ENCODE data around the gene ROBO3. TPM values are rescaled to one million over a fixed set of nuclear protein-coding genes. Genes with fewer than 3 reads are reported as not detected.

The ROBO3 gene
- total and polyA plus RNA-seq, 2 donors = 4.5 to 11.2 TPM

GRCh38 chr11:124920356-124920755 lies 55.1 kb downstream of the ROBO3 start:
- H3K9me3 ChIP-seq (ENCODE audit: control insufficient read depth in 2 of 2, insufficient read depth in 1 of 2, low read length in 1 of 2) = no peaks in the 10 kb centered on the region
- DNase-seq (ENCODE audit: low read depth in 6 of 9, low spot score in 9 of 9) = no peak
- no peak overlapping the region for H3K27ac ChIP-seq (ENCODE audit: low read depth in 1 of 2, low read length in 1 of 2)
- H3K4me1 ChIP-seq (ENCODE audit: control insufficient read depth in 2 of 2, insufficient read depth in 2 of 2, low read length in 2 of 2) = peaks cover 14 to 26% of the 10 kb centered on the region in 2 donors
- peak overlapping the region in 1 of 2 donors; percentile 57 for H3K4me3 ChIP-seq (ENCODE audit: low read length in 2 of 2)
- H3K27me3 ChIP-seq (ENCODE audit: control insufficient read depth in 2 of 2, insufficient read depth in 1 of 2, low read length in 1 of 2) = peaks cover 3 to 17% of the 10 kb centered on the region in 2 donors
- 98% methylated on average over 5 of the region's 5 CpGs for WGBS
- no peaks in the 10 kb centered on the region for H3K36me3 ChIP-seq (ENCODE audit: control insufficient read depth in 2 of 2, insufficient read depth in 2 of 2, low read length in 1 of 2)

- H3K4me1 ChIP-seq (ENCODE audit: control insufficient read depth in 2 of 2, insufficient read depth in 2 of 2, low read length in 2 of 2) = peaks cover 14 to 26% of the 10 kb centered on the region in 2 donors
- WGBS = 15% methylated on average over 82 of the region's 82 CpGs
- no peaks in the 10 kb centered on the region for H3K36me3 ChIP-seq (ENCODE audit: control insufficient read depth in 2 of 2, insufficient read depth in 2 of 2, low read length in 1 of 2)
- no peaks in the 10 kb centered on the region for H3K9me3 ChIP-seq (ENCODE audit: control insufficient read depth in 2 of 2, insufficient read depth in 1 of 2, low read length in 1 of 2)
- peak; percentile 39 to 90 (median 66) for DNase-seq (ENCODE audit: low read depth in 6 of 9, low spot score in 9 of 9)
- H3K4me3 ChIP-seq (ENCODE audit: low read length in 2 of 2) = peak overlapping the region; percentile 3 to 57
- peaks cover 3 to 17% of the 10 kb centered on the region in 2 donors for H3K27me3 ChIP-seq (ENCODE audit: control insufficient read depth in 2 of 2, insufficient read depth in 1 of 2, low read length in 1 of 2)
- H3K27ac ChIP-seq (ENCODE audit: low read depth in 1 of 2, low read length in 1 of 2) = no peak overlapping the region
Observed at GRCh38 chr11:124920870-124921609, 55.8 kb downstream of the ROBO3 start.

GRCh38 chr11:124922831-124923230 lies 57.6 kb downstream of the ROBO3 start:
- Histone ChIP-seq H3K27me3 (ENCODE audit: control insufficient read depth in 2 of 2, insufficient read depth in 1 of 2, low read length in 1 of 2) (peaks cover 3 to 17% of the 10 kb centered on the region in 2 donors), H3K27ac (ENCODE audit: low read depth in 1 of 2, low read length in 1 of 2) (no peak overlapping the region), H3K4me3 (ENCODE audit: low read length in 2 of 2) (no peak overlapping the region), H3K9me3 (ENCODE audit: control insufficient read depth in 2 of 2, insufficient read depth in 1 of 2, low read length in 1 of 2) (no peaks in the 10 kb centered on the region), H3K36me3 (ENCODE audit: control insufficient read depth in 2 of 2, insufficient read depth in 2 of 2, low read length in 1 of 2) (no peaks in the 10 kb centered on the region), H3K4me1 (ENCODE audit: control insufficient read depth in 2 of 2, insufficient read depth in 2 of 2, low read length in 2 of 2) (peaks cover 14 to 26% of the 10 kb centered on the region in 2 donors)
- no peak for DNase-seq (ENCODE audit: low read depth in 6 of 9, low spot score in 9 of 9)
- WGBS = 82% methylated on average over 4 of the region's 4 CpGs

GRCh38 chr11:124923296-124923695 lies 58.1 kb downstream of the ROBO3 start:
- peaks cover 14 to 26% of the 10 kb centered on the region in 2 donors for H3K4me1 ChIP-seq (ENCODE audit: control insufficient read depth in 2 of 2, insufficient read depth in 2 of 2, low read length in 2 of 2)

GRCh38 chr11:124928942-124929665 lies 63.9 kb downstream of the ROBO3 start:
- no peaks in the 10 kb centered on the region for H3K4me1 ChIP-seq (ENCODE audit: control insufficient read depth in 2 of 2, insufficient read depth in 2 of 2, low read length in 2 of 2)
- H3K9me3 ChIP-seq (ENCODE audit: control insufficient read depth in 2 of 2, insufficient read depth in 1 of 2, low read length in 1 of 2) = no peaks in the 10 kb centered on the region
- no peak overlapping the region for H3K4me3 ChIP-seq (ENCODE audit: low read length in 2 of 2)
- H3K27me3 ChIP-seq (ENCODE audit: control insufficient read depth in 2 of 2, insufficient read depth in 1 of 2, low read length in 1 of 2) = peaks cover 0 to 3% of the 10 kb centered on the region in 2 donors
- H3K36me3 ChIP-seq (ENCODE audit: control insufficient read depth in 2 of 2, insufficient read depth in 2 of 2, low read length in 1 of 2) = no peaks in the 10 kb centered on the region
- no peak overlapping the region for H3K27ac ChIP-seq (ENCODE audit: low read depth in 1 of 2, low read length in 1 of 2)
- 64% methylated on average over 4 of the region's 4 CpGs for WGBS
- DNase-seq (ENCODE audit: low read depth in 6 of 9, low spot score in 9 of 9) = no peak

More at GRCh38 chr11:124923296-124923695, 58.1 kb downstream of the ROBO3 start:
- Histone ChIP-seq H3K27me3 (ENCODE audit: control insufficient read depth in 2 of 2, insufficient read depth in 1 of 2, low read length in 1 of 2) (peaks cover 3 to 17% of the 10 kb centered on the region in 2 donors), H3K27ac (ENCODE audit: low read depth in 1 of 2, low read length in 1 of 2) (no peak overlapping the region), H3K36me3 (ENCODE audit: control insufficient read depth in 2 of 2, insufficient read depth in 2 of 2, low read length in 1 of 2) (no peaks in the 10 kb centered on the region), H3K9me3 (ENCODE audit: control insufficient read depth in 2 of 2, insufficient read depth in 1 of 2, low read length in 1 of 2) (no peaks in the 10 kb centered on the region), H3K4me3 (ENCODE audit: low read length in 2 of 2) (no peak overlapping the region)
- peak in 4 of 9 donors; percentile 25 to 64 (median 28) for DNase-seq (ENCODE audit: low read depth in 6 of 9, low spot score in 9 of 9)

- Histone ChIP-seq H3K4me1 (ENCODE audit: control insufficient read depth in 2 of 2, insufficient read depth in 2 of 2, low read length in 2 of 2) (no peaks in the 10 kb centered on the region), H3K36me3 (ENCODE audit: control insufficient read depth in 2 of 2, insufficient read depth in 2 of 2, low read length in 1 of 2) (no peaks in the 10 kb centered on the region), H3K27ac (ENCODE audit: low read depth in 1 of 2, low read length in 1 of 2) (no peak overlapping the region), H3K27me3 (ENCODE audit: control insufficient read depth in 2 of 2, insufficient read depth in 1 of 2, low read length in 1 of 2) (peaks cover 0 to 4% of the 10 kb centered on the region in 2 donors), H3K9me3 (ENCODE audit: control insufficient read depth in 2 of 2, insufficient read depth in 1 of 2, low read length in 1 of 2) (no peaks in the 10 kb centered on the region), H3K4me3 (ENCODE audit: low read length in 2 of 2) (no peak overlapping the region)
- no peak for DNase-seq (ENCODE audit: low read depth in 6 of 9, low spot score in 9 of 9)
- 84% methylated on average over 3 of the region's 3 CpGs for WGBS
Observed at GRCh38 chr11:124930799-124931198, 65.6 kb downstream of the ROBO3 start.

Other genes starting within 250 kb of the ROBO3 start
- 15.6 TPM for gene TBRG1, start 242.6 kb upstream of the ROBO3 start, total RNA-seq
- gene TBRG1, start 242.6 kb upstream of the ROBO3 start, polyA plus RNA-seq = 49.1 TPM
- 4.6 TPM for gene SIAE, start 191.7 kb upstream of the ROBO3 start, total RNA-seq
- 13.4 TPM for gene SIAE, start 191.7 kb upstream of the ROBO3 start, polyA plus RNA-seq
- 11.3 TPM for gene SPA17, start 191.5 kb upstream of the ROBO3 start, total RNA-seq
- gene SPA17, start 191.5 kb upstream of the ROBO3 start, polyA plus RNA-seq = 11.4 TPM
- gene NRGN, start 125.5 kb upstream of the ROBO3 start, total RNA-seq = 0.52 TPM
- 4.5 TPM for gene NRGN, start 125.5 kb upstream of the ROBO3 start, polyA plus RNA-seq
- gene VSIG2, start 113.2 kb upstream of the ROBO3 start, total RNA-seq = 0.14 TPM
- 0.80 TPM for gene VSIG2, start 113.2 kb upstream of the ROBO3 start, polyA plus RNA-seq
- gene ESAM, start 103.1 kb upstream of the ROBO3 start, total RNA-seq = 3.6 TPM
- 21.7 TPM for gene ESAM, start 103.1 kb upstream of the ROBO3 start, polyA plus RNA-seq
- 7.7 TPM for gene MSANTD2, start 65.0 kb upstream of the ROBO3 start, total RNA-seq
- 22.2 TPM for gene MSANTD2, start 65.0 kb upstream of the ROBO3 start, polyA plus RNA-seq
- gene ROBO4, start 32.4 kb downstream of the ROBO3 start, total RNA-seq = 1.5 TPM
- gene ROBO4, start 32.4 kb downstream of the ROBO3 start, polyA plus RNA-seq = 3.7 TPM
- gene HEPN1, start 53.8 kb downstream of the ROBO3 start, total RNA-seq = not detected
- 0.07 TPM for gene HEPN1, start 53.8 kb downstream of the ROBO3 start, polyA plus RNA-seq
- gene HEPACAM, start 70.6 kb downstream of the ROBO3 start, total RNA-seq = under 0.01 TPM
- gene HEPACAM, start 70.6 kb downstream of the ROBO3 start, polyA plus RNA-seq = 0.14 TPM
- gene CCDC15, start 88.8 kb downstream of the ROBO3 start, total RNA-seq = 7.0 TPM
- 1.7 TPM for gene CCDC15, start 88.8 kb downstream of the ROBO3 start, polyA plus RNA-seq
- 4.3 TPM for gene SLC37A2, start 197.9 kb downstream of the ROBO3 start, total RNA-seq
- 3.0 TPM for gene SLC37A2, start 197.9 kb downstream of the ROBO3 start, polyA plus RNA-seq
- gene TMEM218, start 246.2 kb downstream of the ROBO3 start, total RNA-seq = 20.8 TPM
- 32.2 TPM for gene TMEM218, start 246.2 kb downstream of the ROBO3 start, polyA plus RNA-seq